H1 (cell line): ENCODE measurements around the gene MYRIP. TPM values are rescaled to one million over a fixed set of nuclear protein-coding genes. Genes with fewer than 3 reads are reported as not detected.

Source experiments
- CTCF ChIA-PET: fragments of 300-600 bp; sonication (Branson Sonifier 250); formaldehyde crosslinking; loops from one replicate; lab custom pipeline; 2021; ENCODE audit not compliant: partially characterized antibody; lab: Charles Lee
- POLR2A ChIA-PET: fragments of 300-600 bp; sonication (Branson Sonifier 250); formaldehyde crosslinking; loops from one replicate; lab custom pipeline; 2021; ENCODE audit warnings: inconsistent platforms; ENCODE audit not compliant: partially characterized antibody; lab: Charles Lee
- DNase-seq, 2 experiments: peaks; one replicate each; pipeline versions ENCODE4 v3.0.0 to v3.0.0-alpha.2; 2010 to 2022; ENCODE audit warnings: low spot score in 2 of 2, low read depth in 1 of 2, mixed read lengths in 1 of 2
- FAIRE-seq: peaks from 2 replicates; lab custom pipeline; 2011; peaks lifted over from hg19 to GRCh38; lab: Jason Lieb, UNC
- H2AFZ ChIP-seq: 2 replicates; pipeline ENCODE4 v1.8.1; 2012; ENCODE audit warnings: low read length, inconsistent platforms
- H2AK5ac ChIP-seq: 2 replicates; pipeline ENCODE4 v1.6.1; 2013; ENCODE audit warnings: low read depth, low read length
- H2BK120ac ChIP-seq: replicated peaks from 2 replicates; pipeline ENCODE3; 2013; ENCODE audit warnings: low read depth, low read length, inconsistent platforms
- H2BK12ac ChIP-seq: 2 replicates; pipeline ENCODE4 v1.6.1; 2013; ENCODE audit warnings: low read depth, low read length
- H2BK15ac ChIP-seq: 2 replicates; pipeline ENCODE4 v1.6.1; 2013; ENCODE audit warnings: low read length
- H2BK20ac ChIP-seq: 2 replicates; pipeline ENCODE4 v1.6.1; 2013; ENCODE audit warnings: low read length
- H2BK5ac ChIP-seq: 2 replicates; pipeline ENCODE4 v1.6.1; 2013; ENCODE audit warnings: low read depth, low read length
- H3K14ac ChIP-seq: 2 replicates; pipeline ENCODE4 v1.6.1; 2013; ENCODE audit warnings: inconsistent platforms; ENCODE audit not compliant: insufficient read length
- H3K18ac ChIP-seq: 2 replicates; pipeline ENCODE4 v1.6.1; 2013; ENCODE audit warnings: low read length; ENCODE audit errors: extremely low read depth
- H3K23ac ChIP-seq: 2 replicates; pipeline ENCODE4 v1.6.1; 2013; ENCODE audit warnings: inconsistent platforms; ENCODE audit not compliant: insufficient read length
- H3K23me2 ChIP-seq: 2 replicates; pipeline ENCODE4 v1.6.1; 2013; ENCODE audit warnings: low read depth, low read length
- H3K27ac ChIP-seq: 2 replicates; pipeline ENCODE4 v1.6.1; 2011; ENCODE audit warnings: low read depth, low read length, inconsistent platforms
- H3K27me3 ChIP-seq, 4 experiments: replicated peaks in 1 of 4; 1 replicate in 1 of 4; 2 replicates in 3 of 4; pipeline versions ENCODE4 v1.6.1 to v1.8.1; 2011 to 2013; ENCODE audit warnings: low read length in 3 of 4, mild to moderate bottlenecking in 3 of 4, inconsistent platforms in 2 of 4, mixed read lengths in 2 of 4, moderate library complexity in 1 of 4; ENCODE audit not compliant: control insufficient read depth in 3 of 4, insufficient read depth in 3 of 4; ENCODE audit errors: extremely low read depth in 1 of 4
- H3K36me3 ChIP-seq, 4 experiments: 2 replicates each; pipeline versions ENCODE4 v1.6.1 to v1.8.1; 2011 to 2013; ENCODE audit warnings: mild to moderate bottlenecking in 4 of 4, low read length in 3 of 4, moderate library complexity in 2 of 4, control low read depth in 1 of 4, inconsistent platforms in 1 of 4; ENCODE audit not compliant: insufficient read depth in 4 of 4, control insufficient read depth in 2 of 4
- H3K4ac ChIP-seq: replicated peaks from 2 replicates; pipeline ENCODE3; 2013; ENCODE audit warnings: low read length, low read depth, mixed read lengths, inconsistent platforms; ENCODE audit not compliant: insufficient read length
- H3K4me1 ChIP-seq, 4 experiments: replicated peaks in 1 of 4; 1 replicate in 1 of 4; 2 replicates in 3 of 4; pipeline versions ENCODE4 v1.6.1 to v1.8.1; 2011 to 2013; ENCODE audit warnings: low read length in 3 of 4, inconsistent platforms in 2 of 4, mixed read lengths in 1 of 4; ENCODE audit not compliant: insufficient read depth in 4 of 4, control insufficient read depth in 3 of 4
- H3K4me2 ChIP-seq, 2 experiments: 2 replicates each; pipeline versions ENCODE4 v1.6.1 to v1.8.1; 2011 to 2013; ENCODE audit warnings: low read depth in 2 of 2, low read length in 2 of 2, control low read depth in 1 of 2, inconsistent platforms in 1 of 2, mild to moderate bottlenecking in 1 of 2; ENCODE audit not compliant: insufficient read depth in 1 of 2
- H3K4me3 ChIP-seq, 4 experiments: fragments of 200-600, 300-600 bp in 1 of 4; sonication (generic), shearing (Covaris generic), sonication (Bioruptor Twin) in 1 of 4; 2 replicates each; pipeline versions ENCODE4 v1.5.1 to v1.8.1; 2011 to 2016; ENCODE audit warnings: low read length in 4 of 4, low read depth in 3 of 4, control low read depth in 2 of 4, inconsistent platforms in 2 of 4, mild to moderate bottlenecking in 2 of 4, mixed read lengths in 1 of 4, moderate library complexity in 1 of 4; ENCODE audit not compliant: insufficient read depth in 2 of 4; ENCODE audit errors: extremely low read depth in 1 of 4
- H3K56ac ChIP-seq: replicated peaks from 2 replicates; pipeline ENCODE3; 2013; ENCODE audit warnings: low read depth, mild to moderate bottlenecking, mixed read lengths, low read length, inconsistent platforms; ENCODE audit not compliant: insufficient read length
- H3K79me1 ChIP-seq: 2 replicates; pipeline ENCODE4 v1.6.1; 2013; ENCODE audit warnings: low read depth, low read length, control low read depth
- H3K79me2 ChIP-seq, 2 experiments: 2 replicates each; pipeline versions ENCODE4 v1.6.1 to v1.8.1; 2012 to 2013; ENCODE audit warnings: low read length in 2 of 2, mild to moderate bottlenecking in 2 of 2, inconsistent platforms in 1 of 2; ENCODE audit not compliant: insufficient read depth in 2 of 2, control insufficient read depth in 1 of 2
- H3K9ac ChIP-seq, 4 experiments: replicated peaks in 1 of 4; 1 replicate in 1 of 4; 2 replicates in 3 of 4; pipeline versions ENCODE4 v1.6.1 to v1.8.1; 2011 to 2013; ENCODE audit warnings: low read depth in 3 of 4, low read length in 3 of 4, control low read depth in 2 of 4, mild to moderate bottlenecking in 2 of 4, moderate library complexity in 2 of 4, inconsistent platforms in 1 of 4; ENCODE audit errors: extremely low read depth in 1 of 4
- H3K9me3 ChIP-seq, 2 experiments: 2 replicates each; pipeline versions ENCODE4 v1.6.1 to v1.8.1; 2012 to 2013; ENCODE audit warnings: mild to moderate bottlenecking in 2 of 2, moderate library complexity in 2 of 2, control low read depth in 1 of 2, inconsistent platforms in 1 of 2, low read depth in 1 of 2, low read length in 1 of 2, mixed read lengths in 1 of 2; ENCODE audit not compliant: insufficient read depth in 2 of 2
- H4K20me1 ChIP-seq, 2 experiments: replicated peaks in 1 of 2; 2 replicates each; pipeline versions ENCODE3 to v1.8.1; 2011 to 2013; ENCODE audit warnings: inconsistent platforms in 2 of 2, low read length in 2 of 2, mild to moderate bottlenecking in 1 of 2; ENCODE audit not compliant: insufficient read depth in 2 of 2, control insufficient read depth in 1 of 2
- H4K5ac ChIP-seq: 2 replicates; pipeline ENCODE4 v1.6.1; 2013; ENCODE audit warnings: low read length, low read depth, mixed read lengths, inconsistent platforms; ENCODE audit not compliant: insufficient read length
- H4K8ac ChIP-seq: 2 replicates; pipeline ENCODE4 v1.8.0; 2013; ENCODE audit warnings: mild to moderate bottlenecking, moderate library complexity, low read length, inconsistent platforms; ENCODE audit not compliant: insufficient read depth; ENCODE audit errors: extremely low read depth
- H4K91ac ChIP-seq: replicated peaks from 2 replicates; pipeline ENCODE3; 2013; ENCODE audit warnings: low read length, mixed read lengths, inconsistent platforms; ENCODE audit not compliant: insufficient read length
- CHD1 ChIP-seq: IDR thresholded peaks from 2 replicates; pipeline ENCODE4 v1.6.1; 2012; ENCODE audit warnings: low read depth, low read length, improper control_type of control experiment
- CHD2 ChIP-seq: IDR thresholded peaks from 2 replicates; pipeline ENCODE4 v1.6.1; 2012; ENCODE audit warnings: low read length, improper control_type of control experiment
- CREB1 ChIP-seq: IDR thresholded peaks from 2 replicates; pipeline ENCODE4 v1.6.1; 2012; ENCODE audit warnings: inconsistent platforms
- EP300 ChIP-seq, 2 experiments: IDR thresholded peaks; 1 replicate in 1 of 2; 2 replicates in 1 of 2; pipeline ENCODE4 v1.6.1; 2011 to 2012; ENCODE audit warnings: low read depth in 2 of 2, low read length in 2 of 2, mild to moderate bottlenecking in 2 of 2, borderline replicate concordance in 1 of 2, inconsistent platforms in 1 of 2, moderate library complexity in 1 of 2
- EZH2 ChIP-seq: fragments of 200-600 bp; sonication (generic); IDR thresholded peaks from 2 replicates; pipeline ENCODE4 v1.7.1; 2012; ENCODE audit warnings: low read depth, mild to moderate bottlenecking, moderate library complexity, low read length, inconsistent platforms; ENCODE audit not compliant: severe bottlenecking
- JUND ChIP-seq: IDR thresholded peaks from 2 replicates; pipeline ENCODE4 v1.6.1; 2011; ENCODE audit warnings: mild to moderate bottlenecking, improper control_type of control experiment, low read length
- KDM5A ChIP-seq: fragments of 200-600 bp; IDR thresholded peaks from 2 replicates; pipeline ENCODE4 v1.7.1; 2012; ENCODE audit warnings: mild to moderate bottlenecking, low read length, inconsistent platforms, mixed read lengths
- PHF8 ChIP-seq: fragments of 200-600 bp; sonication (generic); conservative IDR thresholded peaks from 2 replicates; pipeline ENCODE4 v1.7.1; 2012; ENCODE audit warnings: low read depth, mild to moderate bottlenecking, inconsistent platforms, low read length, moderate library complexity
- SIX5 ChIP-seq: IDR thresholded peaks from 2 replicates; pipeline ENCODE4 v1.6.1; 2011; ENCODE audit warnings: mild to moderate bottlenecking, low read depth, low read length
- SP1 ChIP-seq: IDR thresholded peaks from 2 replicates; pipeline ENCODE4 v1.6.1; 2011; ENCODE audit warnings: low read depth, low read length
- SP4 ChIP-seq: IDR thresholded peaks from 2 replicates; pipeline ENCODE4 v1.6.1; 2012; ENCODE audit warnings: low read length, inconsistent platforms
- SUZ12 ChIP-seq: fragments of 200-600 bp; sonication (generic); IDR thresholded peaks from 2 replicates; pipeline ENCODE4 v1.6.1; 2012; ENCODE audit warnings: mild to moderate bottlenecking, inconsistent platforms, low read length, moderate library complexity, mixed read lengths
- TAF1 ChIP-seq: IDR thresholded peaks from 2 replicates; pipeline ENCODE4 v1.6.1; 2011; ENCODE audit warnings: mild to moderate bottlenecking, low read depth, low read length
- TAF7 ChIP-seq: optimal IDR thresholded peaks from 2 replicates; pipeline ENCODE3; 2011; ENCODE audit warnings: low read depth, mild to moderate bottlenecking, inconsistent platforms, low read length, moderate library complexity, borderline replicate concordance
- USF2 ChIP-seq: IDR thresholded peaks from 2 replicates; pipeline ENCODE4 v1.6.1; 2011; ENCODE audit warnings: low read length, improper control_type of control experiment
- WGBS, 2 experiments: shearing (Covaris generic) in 1 of 2; methylation state at CpG; one replicate each; pipeline versions ENCODE4 v1.1.6 to v1.1.7; 2013 to 2015; ENCODE audit warnings: low lambda C conversion rate in 2 of 2, mixed read lengths in 2 of 2, inconsistent platforms in 1 of 2, low coverage in 1 of 2, missing lambda C conversion rate in 1 of 2; ENCODE audit not compliant: insufficient replicate concordance in 2 of 2, insufficient coverage in 1 of 2, insufficient read length in 1 of 2; ENCODE audit errors: extremely low coverage in 1 of 2, missing lambda C conversion rate in 1 of 2; 5-methylcytosine and 5-hydroxymethylcytosine counted together
- polyA plus RNA-seq, 7 experiments: library from polyadenylated mRNA; depleted of rRNA in 3 of 7; stranded (reverse) in 5 of 7; unstranded in 2 of 7; fragments of >200 nt in 5 of 7; fragments of 200-250 nt in 2 of 7; gene quantifications; 1 replicate in 5 of 7; 2 replicates in 1 of 7; 4 replicates in 1 of 7; pipeline versions ENCODE4 v1.2.1 to v1.2.3, GENCODE V29; 2011 to 2013; ENCODE audit warnings: missing spikeins in 2 of 7, mixed read lengths in 2 of 7
- total RNA-seq: library from RNA; stranded (reverse); fragmentation: NEBNext Ultra II Directional; extraction: Animal tissue kit (Norgen Biotek cat#: 25700); gene quantifications from 2 replicates; pipeline ENCODE4 v1.2.1, GENCODE V29; 2021

Gene MYRIP
- total and polyA plus RNA-seq, 2 of the 8 experiments (the other 6 are each of a cell fraction or from before 2014, with no cell fraction given) = 0.54 to 4.3 TPM

- FAIRE-seq (no peak), DNase-seq (no peak)
- 93% methylated on average over 1 of the region's 1 CpG; no CpG with 5 or more reads in 1 of the 2 experiments for WGBS, 2 experiments
- POLR2A ChIA-PET = no interaction called here
- H2BK15ac ChIP-seq = no peak overlapping the region
- H2BK5ac ChIP-seq = no peak overlapping the region
- H3K9me3 ChIP-seq = no peaks in the 10 kb centered on the region
- H3K27ac ChIP-seq = no peak overlapping the region
- no peak overlapping the region for H4K5ac ChIP-seq
- no peak overlapping the region for H3K4me3 ChIP-seq
- no peak overlapping the region for H2BK12ac ChIP-seq
- no peaks in the 10 kb centered on the region for H3K79me1 ChIP-seq
- no peak overlapping the region for H3K23ac ChIP-seq
- H3K4me1 ChIP-seq = no peaks in the 10 kb centered on the region
- no peak overlapping the region for H3K14ac ChIP-seq
- no peak overlapping the region for H3K4ac ChIP-seq
- no peak for TF ChIP-seq TAF7
- TF ChIP-seq TAF1 = no peak
- no peak for TF ChIP-seq CREB1
- no peak for TF ChIP-seq SP1
- no peak for TF ChIP-seq PHF8
- no peak for TF ChIP-seq CHD2
- TF ChIP-seq SP4 = no peak
- TF ChIP-seq USF2 = no peak
- TF ChIP-seq KDM5A = no peak
- TF ChIP-seq JUND = no peak
- no peak for TF ChIP-seq SUZ12
- TF ChIP-seq EP300 (IDR thresholded peaks at IDR 0.05; ENCODE audit: borderline replicate concordance in 1 of 2, low read depth in 2 of 2, low read length in 2 of 2) = no peak
- TF ChIP-seq CHD1 = no peak
- no peak for TF ChIP-seq SIX5
- no peak for TF ChIP-seq EZH2
- no peak overlapping the region for H4K91ac ChIP-seq
- no peaks in the 10 kb centered on the region for H4K20me1 ChIP-seq
- H2AFZ ChIP-seq = no peak overlapping the region
- no peaks in the 10 kb centered on the region for H3K36me3 ChIP-seq
- no peak overlapping the region for H3K18ac ChIP-seq
- CTCF ChIA-PET = no interaction called here
- H2AK5ac ChIP-seq = no peak overlapping the region
- no peaks in the 10 kb centered on the region for H3K23me2 ChIP-seq
- H2BK120ac ChIP-seq = no peak overlapping the region
- no peak overlapping the region for H3K4me2 ChIP-seq
- H3K56ac ChIP-seq = no peak overlapping the region
- no peak overlapping the region for H3K9ac ChIP-seq
- no peak overlapping the region for H2BK20ac ChIP-seq
- H4K8ac ChIP-seq = no peak overlapping the region
- no peaks in the 10 kb centered on the region for H3K27me3 ChIP-seq
- no peaks in the 10 kb centered on the region for H3K79me2 ChIP-seq
Observed at GRCh38 chr3:39936848-39937247, 127.4 kb downstream of the MYRIP start.
